GM19023 (cell line): ENCODE measurements around the gene DDR1.

Source experiments
- ATAC-seq: cut with Tn5 transposase; IDR thresholded peaks from one replicate; pipeline ENCODE4 v1.9.1; 2021; ENCODE audit warnings: mild to moderate bottlenecking, moderate library complexity; ENCODE audit not compliant: unreplicated experiment

The DDR1 gene

GRCh38 chr6:30879684-30880427 is 4.5 kb upstream of the DDR1 start:
- no peak for ATAC-seq

GRCh38 chr6:30880698-30881252 is 3.5 kb upstream of the DDR1 start:
- no peak for ATAC-seq

GRCh38 chr6:30881392-30882203 is 2.7 kb upstream of the DDR1 start:
- ATAC-seq = no peak

- no peak for ATAC-seq
Observed at GRCh38 chr6:30882204-30882758, 2.0 kb upstream of the DDR1 start.

- no peak for ATAC-seq
Observed at GRCh38 chr6:30882759-30883684, 1.3 kb upstream of the DDR1 start.

GRCh38 chr6:30884521-30885480 is 482 bp downstream of the DDR1 start:
- ATAC-seq = no peak

- ATAC-seq = no peak
Observed at GRCh38 chr6:30885481-30885998, 1.2 kb downstream of the DDR1 start.

GRCh38 chr6:30885999-30886896 is 1.9 kb downstream of the DDR1 start:
- ATAC-seq = no peak

- ATAC-seq = no peak
Observed at GRCh38 chr6:30886897-30887255, 2.6 kb downstream of the DDR1 start.

GRCh38 chr6:30887901-30888815 is 3.8 kb downstream of the DDR1 start:
- ATAC-seq = no peak

- no peak for ATAC-seq
Observed at GRCh38 chr6:30888816-30889495, 4.6 kb downstream of the DDR1 start.

- no peak for ATAC-seq
Observed at GRCh38 chr6:30889496-30889885, 5.2 kb downstream of the DDR1 start.

GRCh38 chr6:30889921-30890645 is 5.8 kb downstream of the DDR1 start:
- no peak for ATAC-seq

GRCh38 chr6:30890646-30891449 is 6.5 kb downstream of the DDR1 start:
- ATAC-seq = no peak

GRCh38 chr6:30891450-30891723 is 7.1 kb downstream of the DDR1 start:
- no peak for ATAC-seq
